Measurements from ENCODE around the gene KLHL25.

KLHL25 gene

GRCh38 chr15:85745023-85745422 is 49.7 kb downstream of the KLHL25 start:
- H3K79me2 ChIP-seq (ENCODE audit: control insufficient read depth, insufficient read depth, low read length, unreplicated experiment) = no peaks in the 10 kb centered on the region
- no peak overlapping the region for H3K4me3 ChIP-seq (ENCODE audit: low read depth, low read length)
- no peaks in the 10 kb centered on the region for H3K27me3 ChIP-seq (ENCODE audit: insufficient read depth, low read length)
- H2AFZ ChIP-seq (ENCODE audit: low read length, unreplicated experiment) = no peak overlapping the region
- no peaks in the 10 kb centered on the region for H3K4me1 ChIP-seq (ENCODE audit: control insufficient read depth, insufficient read depth, low read length, unreplicated experiment)
- H3K36me3 ChIP-seq (ENCODE audit: insufficient read depth, low read length) = 0 out of 2 replicates have a peak, but pooled peaks cover 15% of the 10 kb centered on the region
- H3K27ac ChIP-seq (ENCODE audit: low read depth, low read length) = no peak overlapping the region

GRCh38 chr15:85744579-85744978 is 50.1 kb downstream of the KLHL25 start:
- H3K4me3 ChIP-seq (ENCODE audit: low read depth, low read length) = no peak overlapping the region
- H3K4me1 ChIP-seq (ENCODE audit: control insufficient read depth, insufficient read depth, low read length, unreplicated experiment) = no peaks in the 10 kb centered on the region
- H3K36me3 ChIP-seq (ENCODE audit: insufficient read depth, low read length) = 0 out of 2 replicates have a peak, but pooled peaks cover 15% of the 10 kb centered on the region
- H3K27ac ChIP-seq (ENCODE audit: low read depth, low read length) = no peak overlapping the region
- H3K79me2 ChIP-seq (ENCODE audit: control insufficient read depth, insufficient read depth, low read length, unreplicated experiment) = no peaks in the 10 kb centered on the region
- H3K27me3 ChIP-seq (ENCODE audit: insufficient read depth, low read length) = no peaks in the 10 kb centered on the region
- no peak overlapping the region for H2AFZ ChIP-seq (ENCODE audit: low read length, unreplicated experiment)

GRCh38 chr15:85743392-85744055 is 51.2 kb downstream of the KLHL25 start:
- Histone ChIP-seq H3K79me2 (ENCODE audit: control insufficient read depth, insufficient read depth, low read length, unreplicated experiment) (no peaks in the 10 kb centered on the region), H2AFZ (ENCODE audit: low read length, unreplicated experiment) (no peak overlapping the region), H3K27me3 (ENCODE audit: insufficient read depth, low read length) (no peaks in the 10 kb centered on the region), H3K27ac (ENCODE audit: low read depth, low read length) (no peak overlapping the region), H3K36me3 (ENCODE audit: insufficient read depth, low read length) (0 out of 2 replicates have a peak, but pooled peaks cover 15% of the 10 kb centered on the region), H3K4me1 (ENCODE audit: control insufficient read depth, insufficient read depth, low read length, unreplicated experiment) (no peaks in the 10 kb centered on the region), H3K4me3 (ENCODE audit: low read depth, low read length) (no peak overlapping the region)

- Histone ChIP-seq H3K36me3 (ENCODE audit: insufficient read depth, low read length) (0 out of 2 replicates have a peak, but pooled peaks cover 16% of the 10 kb centered on the region), H2AFZ (ENCODE audit: low read length, unreplicated experiment) (no peak overlapping the region), H3K4me1 (ENCODE audit: control insufficient read depth, insufficient read depth, low read length, unreplicated experiment) (no peaks in the 10 kb centered on the region), H3K4me3 (ENCODE audit: low read depth, low read length) (no peak overlapping the region), H3K27ac (ENCODE audit: low read depth, low read length) (no peak overlapping the region), H3K27me3 (ENCODE audit: insufficient read depth, low read length) (no peaks in the 10 kb centered on the region), H3K79me2 (ENCODE audit: control insufficient read depth, insufficient read depth, low read length, unreplicated experiment) (no peaks in the 10 kb centered on the region)
Observed at GRCh38 chr15:85742186-85742821, 52.4 kb downstream of the KLHL25 start.

GRCh38 chr15:85741662-85742061 is 53.1 kb downstream of the KLHL25 start:
- no peaks in the 10 kb centered on the region for H3K27me3 ChIP-seq (ENCODE audit: insufficient read depth, low read length)
- no peak overlapping the region for H3K4me3 ChIP-seq (ENCODE audit: low read depth, low read length)
- no peak overlapping the region for H2AFZ ChIP-seq (ENCODE audit: low read length, unreplicated experiment)
- no peak overlapping the region for H3K27ac ChIP-seq (ENCODE audit: low read depth, low read length)
- H3K4me1 ChIP-seq (ENCODE audit: control insufficient read depth, insufficient read depth, low read length, unreplicated experiment) = no peaks in the 10 kb centered on the region
- H3K79me2 ChIP-seq (ENCODE audit: control insufficient read depth, insufficient read depth, low read length, unreplicated experiment) = no peaks in the 10 kb centered on the region
- H3K36me3 ChIP-seq (ENCODE audit: insufficient read depth, low read length) = 0 out of 2 replicates have a peak, but pooled peaks cover 16% of the 10 kb centered on the region

- Histone ChIP-seq H3K79me2 (ENCODE audit: control insufficient read depth, insufficient read depth, low read length, unreplicated experiment) (no peaks in the 10 kb centered on the region), H3K4me1 (ENCODE audit: control insufficient read depth, insufficient read depth, low read length, unreplicated experiment) (no peaks in the 10 kb centered on the region), H3K36me3 (ENCODE audit: insufficient read depth, low read length) (0 out of 2 replicates have a peak, but pooled peaks cover 22% of the 10 kb centered on the region), H2AFZ (ENCODE audit: low read length, unreplicated experiment) (no peak overlapping the region), H3K27ac (ENCODE audit: low read depth, low read length) (no peak overlapping the region), H3K4me3 (ENCODE audit: low read depth, low read length) (no peak overlapping the region), H3K27me3 (ENCODE audit: insufficient read depth, low read length) (no peaks in the 10 kb centered on the region)
Observed at GRCh38 chr15:85741021-85741421, 53.7 kb downstream of the KLHL25 start.

- peaks cover 47% of the 10 kb centered on the region for H3K36me3 ChIP-seq (ENCODE audit: insufficient read depth, low read length)
Observed at GRCh38 chr15:85737061-85737460, 57.7 kb downstream of the KLHL25 start.

GRCh38 chr15:85733416-85733815 is 61.3 kb downstream of the KLHL25 start:
- Histone ChIP-seq H3K79me2 (ENCODE audit: control insufficient read depth, insufficient read depth, low read length, unreplicated experiment) (no peaks in the 10 kb centered on the region), H2AFZ (ENCODE audit: low read length, unreplicated experiment) (no peak overlapping the region), H3K4me1 (ENCODE audit: control insufficient read depth, insufficient read depth, low read length, unreplicated experiment) (no peaks in the 10 kb centered on the region), H3K36me3 (ENCODE audit: insufficient read depth, low read length) (peaks cover 58% of the 10 kb centered on the region), H3K4me3 (ENCODE audit: low read depth, low read length) (no peak overlapping the region), H3K27me3 (ENCODE audit: insufficient read depth, low read length) (no peaks in the 10 kb centered on the region), H3K27ac (ENCODE audit: low read depth, low read length) (no peak overlapping the region)

More at GRCh38 chr15:85737061-85737460, 57.7 kb downstream of the KLHL25 start:
- H3K4me1 ChIP-seq (ENCODE audit: control insufficient read depth, insufficient read depth, low read length, unreplicated experiment) = no peaks in the 10 kb centered on the region
- H2AFZ ChIP-seq (ENCODE audit: low read length, unreplicated experiment) = no peak overlapping the region
- no peak overlapping the region for H3K4me3 ChIP-seq (ENCODE audit: low read depth, low read length)
- no peaks in the 10 kb centered on the region for H3K27me3 ChIP-seq (ENCODE audit: insufficient read depth, low read length)
- no peaks in the 10 kb centered on the region for H3K79me2 ChIP-seq (ENCODE audit: control insufficient read depth, insufficient read depth, low read length, unreplicated experiment)
- no peak overlapping the region for H3K27ac ChIP-seq (ENCODE audit: low read depth, low read length)

- H3K27ac ChIP-seq (ENCODE audit: low read depth, low read length) = no peak overlapping the region
- peaks cover 23% of the 10 kb centered on the region for H3K4me1 ChIP-seq (ENCODE audit: control insufficient read depth, insufficient read depth, low read length, unreplicated experiment)
- H3K36me3 ChIP-seq (ENCODE audit: insufficient read depth, low read length) = peaks cover 53% of the 10 kb centered on the region
- H3K27me3 ChIP-seq (ENCODE audit: insufficient read depth, low read length) = no peaks in the 10 kb centered on the region
- no peak overlapping the region for H2AFZ ChIP-seq (ENCODE audit: low read length, unreplicated experiment)
- H3K4me3 ChIP-seq (ENCODE audit: low read depth, low read length) = no peak overlapping the region
- H3K79me2 ChIP-seq (ENCODE audit: control insufficient read depth, insufficient read depth, low read length, unreplicated experiment) = no peaks in the 10 kb centered on the region
Observed at GRCh38 chr15:85730001-85730820, 64.5 kb downstream of the KLHL25 start.

- Histone ChIP-seq H3K27me3 (ENCODE audit: insufficient read depth, low read length) (no peaks in the 10 kb centered on the region), H2AFZ (ENCODE audit: low read length, unreplicated experiment) (no peak overlapping the region), H3K36me3 (ENCODE audit: insufficient read depth, low read length) (peaks cover 37% of the 10 kb centered on the region), H3K27ac (ENCODE audit: low read depth, low read length) (peak overlapping the region; percentile 68), H3K4me1 (ENCODE audit: control insufficient read depth, insufficient read depth, low read length, unreplicated experiment) (peaks cover 37% of the 10 kb centered on the region), H3K4me3 (ENCODE audit: low read depth, low read length) (no peak overlapping the region), H3K79me2 (ENCODE audit: control insufficient read depth, insufficient read depth, low read length, unreplicated experiment) (no peaks in the 10 kb centered on the region)
Observed at GRCh38 chr15:85727068-85727467, 67.7 kb downstream of the KLHL25 start.
